Ishikawa (cell line): Measurements from ENCODE around the gene HOXA13.
A peak's percentile ranks its signal among the peaks of the same experiment; 100 is the strongest.

ENCODE experiments used
- CEBPB ChIP-seq: IDR thresholded peaks from 2 replicates; pipeline ENCODE4 v1.6.1; 2012
- CREB1 ChIP-seq: IDR thresholded peaks from 2 replicates; pipeline ENCODE4 v1.6.1; 2012; ENCODE audit warnings: low read depth
- EGR1 ChIP-seq: IDR thresholded peaks from 2 replicates; pipeline ENCODE4 v1.6.1; 2012
- EP300 ChIP-seq: IDR thresholded peaks from 2 replicates; pipeline ENCODE4 v1.6.1; 2012; ENCODE audit warnings: borderline replicate concordance
- FOXM1 ChIP-seq: IDR thresholded peaks from 2 replicates; pipeline ENCODE4 v1.6.1; 2012; ENCODE audit warnings: low read depth, borderline replicate concordance
- MAX ChIP-seq: IDR thresholded peaks from 2 replicates; pipeline ENCODE4 v1.6.1; 2012
- NFIC ChIP-seq: IDR thresholded peaks from 2 replicates; pipeline ENCODE4 v1.6.1; 2012
- RAD21 ChIP-seq: IDR thresholded peaks from 2 replicates; pipeline ENCODE4 v1.6.1; 2012; ENCODE audit warnings: low read depth
- REST ChIP-seq: IDR thresholded peaks from 2 replicates; pipeline ENCODE4 v1.6.1; 2012; ENCODE audit warnings: low read depth, mild to moderate bottlenecking
- TAF1 ChIP-seq: IDR thresholded peaks from 2 replicates; pipeline ENCODE4 v1.6.1; 2012; ENCODE audit warnings: low read depth, mild to moderate bottlenecking
- TCF12 ChIP-seq: IDR thresholded peaks from 2 replicates; pipeline ENCODE4 v1.6.1; 2012; ENCODE audit warnings: low read depth
- TEAD4 ChIP-seq: IDR thresholded peaks from 2 replicates; pipeline ENCODE4 v1.6.1; 2012
- USF1 ChIP-seq: IDR thresholded peaks from 2 replicates; pipeline ENCODE4 v1.6.1; 2012
- YY1 ChIP-seq: IDR thresholded peaks from 2 replicates; pipeline ENCODE4 v1.6.1; 2012; ENCODE audit warnings: low read depth
- ZBTB7A ChIP-seq: IDR thresholded peaks from 2 replicates; pipeline ENCODE4 v1.6.1; 2012; ENCODE audit warnings: low read depth

The HOXA13 gene

GRCh38 chr7:27211764-27212204 is 11.9 kb upstream of the HOXA13 start:
- TF ChIP-seq EP300 (no peak), CEBPB (no peak), FOXM1 (no peak), MAX (no peak), YY1 (no peak), EGR1 (no peak), REST (no peak), NFIC (no peak), USF1 (no peak), TCF12 (no peak), CREB1 (no peak), RAD21 (no peak), TEAD4 (no peak), TAF1 (no peak)

GRCh38 chr7:27211084-27211446 is 11.2 kb upstream of the HOXA13 start:
- no peak for TF ChIP-seq YY1
- TF ChIP-seq FOXM1, result no peak
- TF ChIP-seq ZBTB7A, result no peak
- TF ChIP-seq NFIC, result no peak
- no peak for TF ChIP-seq TAF1
- TF ChIP-seq CREB1, result no peak
- no peak for TF ChIP-seq EGR1
- no peak for TF ChIP-seq CEBPB
- no peak for TF ChIP-seq EP300
- no peak for TF ChIP-seq RAD21

- TF ChIP-seq MAX (no peak), RAD21 (peak; percentile 37), EGR1 (no peak)
Measured at GRCh38 chr7:27210441-27211083, 10.7 kb upstream of the HOXA13 start.

- TF ChIP-seq ZBTB7A (no peak), NFIC (no peak), USF1 (no peak), CREB1 (no peak), YY1 (no peak), CEBPB (no peak), TCF12 (no peak), EGR1 (no peak), REST (no peak), MAX (no peak), FOXM1 (no peak), RAD21 (no peak), TEAD4 (no peak), EP300 (no peak), TAF1 (no peak)
Measured at GRCh38 chr7:27209933-27210440, 10.1 kb upstream of the HOXA13 start.

- TF ChIP-seq EGR1 (no peak), ZBTB7A (no peak), EP300 (no peak), CREB1 (no peak), CEBPB (no peak), TCF12 (no peak), MAX (no peak), RAD21 (no peak), REST (no peak), YY1 (no peak)
Measured at GRCh38 chr7:27208998-27209397, 9.1 kb upstream of the HOXA13 start.
